Measurements from ENCODE around the gene PRR5. TPM values are rescaled to one million over a fixed set of nuclear protein-coding genes. Genes with fewer than 3 reads are reported as not detected.

The PRR5 gene, protein sequence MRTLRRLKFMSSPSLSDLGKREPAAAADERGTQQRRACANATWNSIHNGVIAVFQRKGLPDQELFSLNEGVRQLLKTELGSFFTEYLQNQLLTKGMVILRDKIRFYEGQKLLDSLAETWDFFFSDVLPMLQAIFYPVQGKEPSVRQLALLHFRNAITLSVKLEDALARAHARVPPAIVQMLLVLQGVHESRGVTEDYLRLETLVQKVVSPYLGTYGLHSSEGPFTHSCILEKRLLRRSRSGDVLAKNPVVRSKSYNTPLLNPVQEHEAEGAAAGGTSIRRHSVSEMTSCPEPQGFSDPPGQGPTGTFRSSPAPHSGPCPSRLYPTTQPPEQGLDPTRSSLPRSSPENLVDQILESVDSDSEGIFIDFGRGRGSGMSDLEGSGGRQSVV
- total RNA-seq = 25.4 TPM

DNA sequence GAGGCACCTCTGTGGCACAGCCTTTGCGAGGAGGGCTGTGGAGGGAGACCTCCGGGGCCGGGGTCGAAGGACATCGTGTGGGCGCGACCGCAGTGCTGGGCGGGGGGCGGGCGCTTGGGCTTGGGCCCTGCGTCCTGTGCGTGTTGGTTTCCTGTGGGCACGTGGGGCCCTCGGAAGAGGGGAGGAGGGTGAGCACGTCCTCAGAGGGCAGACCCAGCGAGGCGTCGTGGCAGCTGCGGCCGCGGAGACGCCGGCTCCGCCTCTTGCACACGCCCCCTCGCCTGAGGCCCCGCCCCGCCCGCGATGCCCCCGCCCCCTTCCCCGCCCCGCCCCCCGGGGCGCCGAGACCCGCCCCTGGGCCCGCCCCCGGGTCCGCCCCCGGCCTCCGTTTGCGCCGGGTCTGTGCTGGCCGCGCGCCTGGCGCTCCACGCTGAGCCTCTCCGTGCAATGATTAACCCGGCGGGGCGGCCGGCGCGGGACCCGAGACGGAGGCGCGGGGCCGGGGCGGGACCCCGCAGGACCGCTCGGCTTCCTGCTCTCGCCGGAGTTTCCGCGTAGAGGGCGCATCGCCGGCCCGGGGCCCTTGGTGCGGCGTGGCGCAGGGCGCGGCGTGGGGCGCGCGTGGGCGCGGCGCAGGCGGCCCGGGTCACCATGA is at the start of gene PRR5:
Gene PRR5, plus strand, starts transcription at position 381 of the 655 bp plus-strand sequence. Its CDS starts 271 bp downstream, at position 652.

DNA sequence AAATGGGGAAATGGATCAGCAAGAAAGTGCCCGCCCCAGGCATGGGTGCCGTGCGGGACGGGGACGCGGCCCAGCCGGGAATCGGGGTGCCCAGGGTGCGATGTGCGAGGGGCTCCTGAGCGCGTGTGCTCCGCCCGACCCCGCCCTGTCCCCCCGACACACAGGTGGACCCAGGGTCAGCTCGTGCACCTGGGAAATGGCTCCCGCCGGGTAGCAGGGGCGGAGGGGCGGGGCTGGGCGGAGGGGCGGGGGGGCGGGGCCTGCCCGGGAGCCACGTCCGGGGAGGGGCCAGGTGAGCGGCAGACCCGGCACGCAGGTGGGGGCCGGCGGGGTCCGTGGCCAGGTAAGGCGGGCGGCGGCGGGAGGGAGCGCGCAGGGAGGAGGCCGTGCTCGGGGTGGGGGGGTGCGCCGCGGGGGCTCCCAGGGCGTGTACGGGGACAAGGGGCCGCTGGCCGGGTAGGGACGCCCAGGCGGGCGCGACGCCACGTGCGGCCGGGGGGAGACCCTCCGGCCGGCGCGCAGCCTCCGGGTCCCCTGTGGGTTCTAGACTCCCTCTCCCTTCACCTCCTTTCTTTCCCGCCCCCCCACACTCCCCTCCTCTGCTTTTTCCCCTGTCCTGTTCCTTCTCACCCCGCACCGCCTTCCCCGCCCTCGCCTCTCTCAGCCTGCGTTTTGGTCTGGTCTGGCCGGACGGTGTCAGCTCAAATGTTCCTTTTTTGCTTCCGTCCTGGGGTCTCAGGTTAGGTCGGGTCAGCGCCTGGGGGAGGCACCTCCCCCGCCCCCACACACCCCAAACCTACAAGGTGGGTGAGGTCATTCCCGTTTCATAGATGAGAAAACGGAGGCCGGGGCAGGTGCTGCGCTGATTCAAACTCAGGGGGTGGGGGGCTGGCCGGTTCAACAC is 50.5 kb downstream of the PRR5 start, which contains the start of gene ARHGAP8:
Gene ARHGAP8, plus strand, starts transcription at position 291 of the 904 bp plus-strand sequence. CDS start 33,953 bp downstream, outside the sequence.

Other genes with a start within 250 kb of the PRR5 start
- 66.4 TPM for gene RTL6, start 204.0 kb upstream of the PRR5 start, total RNA-seq
- gene ARHGAP8, start 50.4 kb downstream of the PRR5 start, total RNA-seq = 1.4 TPM